ENCODE results near the gene CLIC6. TPM values are rescaled to one million over a fixed set of nuclear protein-coding genes. Genes with fewer than 3 reads are reported as not detected.
A peak's percentile ranks its signal among the peaks of the same experiment; 100 is the strongest.
"Not testable (repeated sequence)": the region's sequence is repeated elsewhere in the genome, so short reads cannot be mapped to it uniquely, and the experiment has no call there.

Gene CLIC6
- polyA plus RNA-seq, 3 donors, result not detected

- 90% methylated on average over 2 of the region's 3 CpGs for WGBS (ENCODE audit: insufficient coverage)
- H3K9ac ChIP-seq (ENCODE audit: insufficient read depth, low read length, poor library complexity, severe bottlenecking), result no peak overlapping the region
- peaks cover 58 to 73% of the 10 kb centered on the region in 2 donors for H3K27me3 ChIP-seq (ENCODE audit: control insufficient read depth in 2 of 2, insufficient read depth in 2 of 2, low read length in 2 of 2)
- H4K20me1 ChIP-seq (ENCODE audit: insufficient read depth, low read length), result no peaks in the 10 kb centered on the region
- intact Hi-C loops (cut with micrococcal nuclease), result no loop called here
- Mint-ChIP-seq H3K9me3 (peaks cover 0 to 13% (median 6%) of the 10 kb centered on the region in 7 donors), H3K36me3 (no peaks in the 10 kb centered on the region), H3K27me3 (ENCODE audit: low read depth in 3 of 3) (peaks cover 63 to 82% (median 73%) of the 10 kb centered on the region in 3 donors), H3K27ac (no peak overlapping the region), H3K4me1 (peaks cover 6% of the 10 kb centered on the region), H3K4me3 (peak overlapping the region in 1 of 2 donors; percentile 65)
- no peaks in the 10 kb centered on the region for H3K79me2 ChIP-seq (ENCODE audit: insufficient read depth, low read length)
- peaks cover 0 to 28% of the 10 kb centered on the region in 2 donors for H3K9me3 ChIP-seq (replicated peaks in 1 of 2; ENCODE audit: control insufficient read depth in 1 of 2, insufficient read depth in 1 of 2, low read length in 2 of 2)
- H2AFZ ChIP-seq (ENCODE audit: insufficient read depth, low read depth, low read length, poor library complexity, severe bottlenecking), result no peak overlapping the region
- no peak for DNase-seq
- no peak overlapping the region for H3K4me3 ChIP-seq (replicated peaks in 1 of 3; ENCODE audit: low read depth in 2 of 3, low read length in 3 of 3)
- H3K4me1 ChIP-seq (ENCODE audit: control insufficient read depth in 1 of 2, insufficient read depth in 2 of 2, low read length in 2 of 2), result peaks cover 4 to 13% of the 10 kb centered on the region in 2 donors
- no peak overlapping the region for H3K4me2 ChIP-seq (replicated peaks; ENCODE audit: extremely low read depth, low read length, poor library complexity, severe bottlenecking)
- H3K36me3 ChIP-seq (replicated peaks in 1 of 2; ENCODE audit: control insufficient read depth in 1 of 2, insufficient read depth in 2 of 2, low read length in 2 of 2), result no peaks in the 10 kb centered on the region
- TF ChIP-seq CTCF (IDR thresholded peaks at IDR 0.05), result no peak
- H3K27ac ChIP-seq (ENCODE audit: low read depth in 1 of 2, low read length in 2 of 2), result no peak overlapping the region
These were observed 1.0 kb upstream of the CLIC6 start for GRCh38 chr21:34667761-34668160.

GRCh38 chr21:34669149-34669879, 520 bp downstream of the CLIC6 start:
- intact Hi-C loops (cut with micrococcal nuclease), result no loop called here
- H3K36me3 Mint-ChIP-seq, result no peaks in the 10 kb centered on the region
- Histone ChIP-seq H3K9me3 (replicated peaks in 1 of 2; ENCODE audit: control insufficient read depth in 1 of 2, insufficient read depth in 1 of 2, low read length in 2 of 2) (peaks cover 0 to 31% of the 10 kb centered on the region in 2 donors), H3K4me3 (replicated peaks in 1 of 3; ENCODE audit: low read depth in 2 of 3, low read length in 3 of 3) (peak overlapping the region in 1 of 3 experiments; percentile 47), H3K27me3 (ENCODE audit: control insufficient read depth in 2 of 2, insufficient read depth in 2 of 2, low read length in 2 of 2) (peaks cover 65 to 79% of the 10 kb centered on the region in 2 donors), H3K9ac (ENCODE audit: insufficient read depth, low read length, poor library complexity, severe bottlenecking) (no peak overlapping the region), H3K79me2 (ENCODE audit: insufficient read depth, low read length) (no peaks in the 10 kb centered on the region), H2AFZ (ENCODE audit: insufficient read depth, low read depth, low read length, poor library complexity, severe bottlenecking) (no peak overlapping the region), H3K36me3 (replicated peaks in 1 of 2; ENCODE audit: control insufficient read depth in 1 of 2, insufficient read depth in 2 of 2, low read length in 2 of 2) (no peaks in the 10 kb centered on the region), H3K4me2 (replicated peaks; ENCODE audit: extremely low read depth, low read length, poor library complexity, severe bottlenecking) (peak overlapping the region; percentile 47), H4K20me1 (ENCODE audit: insufficient read depth, low read length) (no peaks in the 10 kb centered on the region), H3K27ac (ENCODE audit: low read depth in 1 of 2, low read length in 2 of 2) (no peak overlapping the region), H3K4me1 (ENCODE audit: control insufficient read depth in 1 of 2, insufficient read depth in 2 of 2, low read length in 2 of 2) (peaks cover 4 to 13% of the 10 kb centered on the region in 2 donors)
- peaks cover 0 to 19% (median 6%) of the 10 kb centered on the region in 7 donors for H3K9me3 Mint-ChIP-seq
- no peak for TF ChIP-seq CTCF (IDR thresholded peaks at IDR 0.05)
- H3K4me3 Mint-ChIP-seq, result peak overlapping the region in 1 of 2 donors; percentile 75
- no peak for DNase-seq
- no peak overlapping the region for H3K27ac Mint-ChIP-seq
- WGBS (ENCODE audit: insufficient coverage), result 3% methylated on average over 74 of the region's 74 CpGs
- H3K27me3 Mint-ChIP-seq (ENCODE audit: low read depth in 3 of 3), result peaks cover 74 to 91% (median 85%) of the 10 kb centered on the region in 3 donors
- peaks cover 9% of the 10 kb centered on the region for H3K4me1 Mint-ChIP-seq

- H3K27ac ChIP-seq (ENCODE audit: low read depth in 1 of 2, low read length in 2 of 2); H3K36me3 ChIP-seq (replicated peaks in 1 of 2; ENCODE audit: control insufficient read depth in 1 of 2, insufficient read depth in 2 of 2, low read length in 2 of 2); H3K36me3 Mint-ChIP-seq; H3K4me1 Mint-ChIP-seq; H4K20me1 ChIP-seq (ENCODE audit: insufficient read depth, low read length); intact Hi-C loops (cut with micrococcal nuclease); H3K9ac ChIP-seq (ENCODE audit: insufficient read depth, low read length, poor library complexity, severe bottlenecking); H2AFZ ChIP-seq (ENCODE audit: insufficient read depth, low read depth, low read length, poor library complexity, severe bottlenecking); H3K27ac Mint-ChIP-seq; DNase-seq; H3K79me2 ChIP-seq (ENCODE audit: insufficient read depth, low read length): not testable (repeated sequence)
- peak overlapping the region in 1 of 3 experiments; percentile 47 for H3K4me3 ChIP-seq (replicated peaks in 1 of 3; ENCODE audit: low read depth in 2 of 3, low read length in 3 of 3)
- H3K4me3 Mint-ChIP-seq, result peak overlapping the region in 1 of 2 donors; percentile 77
- H3K9me3 ChIP-seq (replicated peaks in 1 of 2; ENCODE audit: control insufficient read depth in 1 of 2, insufficient read depth in 1 of 2, low read length in 2 of 2), result peaks cover 0 to 31% of the 10 kb centered on the region in 2 donors
- WGBS (ENCODE audit: insufficient coverage), result 2% methylated on average over 46 of the region's 46 CpGs
- peaks cover 0 to 19% (median 6%) of the 10 kb centered on the region in 7 donors for H3K9me3 Mint-ChIP-seq
- peak overlapping the region; percentile 47 for H3K4me2 ChIP-seq (replicated peaks; ENCODE audit: extremely low read depth, low read length, poor library complexity, severe bottlenecking)
- H3K27me3 Mint-ChIP-seq (ENCODE audit: low read depth in 3 of 3), result peaks cover 71 to 92% (median 84%) of the 10 kb centered on the region in 3 donors
- peaks cover 65 to 82% of the 10 kb centered on the region in 2 donors for H3K27me3 ChIP-seq (ENCODE audit: control insufficient read depth in 2 of 2, insufficient read depth in 2 of 2, low read length in 2 of 2)
- peaks cover 4 to 13% of the 10 kb centered on the region in 2 donors for H3K4me1 ChIP-seq (ENCODE audit: control insufficient read depth in 1 of 2, insufficient read depth in 2 of 2, low read length in 2 of 2)
These were observed 1.1 kb downstream of the CLIC6 start for GRCh38 chr21:34669880-34670219.
